ENCODE data around the gene RBM34.
A peak's percentile ranks its signal among the peaks of the same experiment; 100 is the strongest.
"Not testable (repeated sequence)": the region's sequence is repeated elsewhere in the genome, so short reads cannot be mapped to it uniquely, and the experiment has no call there.

The RBM34 gene

GRCh38 chr1:235091319-235092044 lies 69.6 kb downstream of the RBM34 start:
- not testable (repeated sequence) for DNase-seq

DNA sequence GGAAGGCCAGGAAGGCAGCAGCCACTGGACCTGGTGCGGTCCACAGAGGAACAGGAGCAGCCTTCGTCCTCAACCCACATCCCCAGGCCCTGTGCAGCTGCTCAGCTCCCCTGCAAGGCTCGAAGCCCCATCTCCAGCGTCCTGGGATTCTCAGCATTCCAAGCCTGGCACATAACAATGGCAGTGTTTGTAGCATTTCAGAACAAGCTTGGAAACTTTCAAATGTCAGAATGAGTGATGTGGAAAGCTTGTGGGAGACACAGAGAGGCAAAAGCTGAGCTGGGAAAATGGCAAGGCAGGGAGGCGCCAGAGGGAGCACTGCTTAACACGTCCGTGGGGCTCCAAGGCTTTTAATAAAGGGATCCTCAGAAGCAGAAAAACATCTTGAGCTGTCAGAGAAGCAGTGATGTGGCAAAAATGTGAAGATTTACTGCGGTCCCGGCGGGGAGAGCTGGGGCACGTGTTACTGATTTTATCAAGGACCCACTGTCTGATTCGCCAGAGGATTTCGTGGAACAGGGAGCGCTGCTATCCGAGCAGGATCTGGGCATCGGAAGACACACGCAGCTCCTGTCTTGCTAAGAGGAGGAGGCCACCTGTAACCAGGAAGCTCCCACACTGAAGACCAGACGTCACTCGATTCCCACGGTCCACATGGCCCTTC lies 70.5 kb downstream of the RBM34 start:
- peak; percentile 65 for DNase-seq

- no peak for DNase-seq
Observed at GRCh38 chr1:235088907-235089306, 72.1 kb downstream of the RBM34 start.

DNA sequence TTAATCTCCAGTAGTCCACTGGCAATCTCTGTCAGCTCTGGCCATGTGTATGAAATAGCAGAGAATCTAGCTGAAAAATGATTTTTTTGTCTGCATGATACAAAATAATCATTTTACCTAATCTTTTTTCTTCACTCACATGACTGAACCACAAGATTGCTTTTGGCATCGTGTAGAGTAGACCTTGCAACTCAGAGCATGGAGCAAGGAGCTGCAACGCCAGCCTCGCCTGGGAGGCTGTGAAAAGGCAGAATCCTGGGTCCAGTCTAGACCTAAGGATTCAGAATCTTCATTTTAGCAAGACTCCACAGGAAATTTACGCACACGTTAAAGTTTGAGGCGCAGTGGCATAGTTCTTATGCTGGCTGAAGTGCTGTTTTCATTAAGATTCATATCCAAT lies 72.6 kb downstream of the RBM34 start:
- DNase-seq: no peak

GRCh38 chr1:235087906-235088305 lies 73.1 kb downstream of the RBM34 start:
- no peak for DNase-seq

GRCh38 chr1:235085411-235086117 lies 75.5 kb downstream of the RBM34 start:
- not testable (repeated sequence) for DNase-seq

Measured in fibroblast of skin of back (primary cell).